ENCODE data around the gene NR6A1. TPM values are rescaled to one million over a fixed set of nuclear protein-coding genes. Genes with fewer than 3 reads are reported as not detected.
A peak's percentile ranks its signal among the peaks of the same experiment; 100 is the strongest.

The NR6A1 gene
- total and polyA plus RNA-seq, 2 of the 13 experiments (the other 11 are each of a cell fraction or from before 2014, with no cell fraction given): 28.1 to 31.5 TPM

DNA sequence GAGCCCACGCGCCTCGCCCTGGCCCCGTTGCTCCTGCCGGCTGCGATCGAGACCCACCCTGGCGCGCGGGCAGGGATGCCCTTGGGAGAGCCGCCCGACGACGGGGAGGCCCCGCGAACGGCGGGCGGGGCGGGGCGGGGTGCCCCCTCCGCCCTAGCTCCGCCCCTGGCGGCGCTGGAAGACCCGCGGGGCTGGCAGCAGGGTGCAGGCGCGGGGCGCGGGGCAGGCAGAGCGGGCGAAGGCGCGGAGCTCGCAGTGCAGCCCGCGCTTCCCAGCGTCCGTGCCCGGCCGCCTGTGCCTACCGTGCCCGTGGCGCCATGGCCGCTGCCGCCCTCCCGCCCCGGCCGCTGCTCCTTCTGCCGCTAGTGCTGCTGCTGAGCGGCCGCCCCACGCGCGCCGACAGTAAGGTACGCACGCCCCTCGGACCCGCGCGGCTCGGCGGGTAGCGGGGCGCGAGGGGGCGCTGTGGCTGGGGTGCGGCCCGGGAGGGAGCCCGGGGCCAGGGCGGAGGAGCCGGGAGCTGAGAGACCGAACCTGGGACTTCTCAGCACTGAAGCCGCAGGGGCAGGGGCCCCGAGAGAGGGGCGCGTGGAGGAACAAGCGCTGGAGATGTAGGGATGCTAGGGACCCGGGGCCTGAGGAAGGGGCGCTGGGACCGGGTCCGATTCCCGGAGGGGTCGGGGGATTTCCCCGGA lies 6.0 kb upstream of the NR6A1 start, which contains the start of gene OLFML2A (continued):
- no peak for TF ChIP-seq SMYD3 (CRISPR knock-in tag; IDR thresholded peaks at IDR 0.05)
- no peak for TF ChIP-seq FIP1L1 (IDR thresholded peaks at IDR 0.05; ENCODE audit: borderline replicate concordance, insufficient read depth, low read depth, low read length)
- TF ChIP-seq ZNF124 (CRISPR knock-in tag; IDR thresholded peaks at IDR 0.05): no peak
- TF ChIP-seq, protein P1, sequence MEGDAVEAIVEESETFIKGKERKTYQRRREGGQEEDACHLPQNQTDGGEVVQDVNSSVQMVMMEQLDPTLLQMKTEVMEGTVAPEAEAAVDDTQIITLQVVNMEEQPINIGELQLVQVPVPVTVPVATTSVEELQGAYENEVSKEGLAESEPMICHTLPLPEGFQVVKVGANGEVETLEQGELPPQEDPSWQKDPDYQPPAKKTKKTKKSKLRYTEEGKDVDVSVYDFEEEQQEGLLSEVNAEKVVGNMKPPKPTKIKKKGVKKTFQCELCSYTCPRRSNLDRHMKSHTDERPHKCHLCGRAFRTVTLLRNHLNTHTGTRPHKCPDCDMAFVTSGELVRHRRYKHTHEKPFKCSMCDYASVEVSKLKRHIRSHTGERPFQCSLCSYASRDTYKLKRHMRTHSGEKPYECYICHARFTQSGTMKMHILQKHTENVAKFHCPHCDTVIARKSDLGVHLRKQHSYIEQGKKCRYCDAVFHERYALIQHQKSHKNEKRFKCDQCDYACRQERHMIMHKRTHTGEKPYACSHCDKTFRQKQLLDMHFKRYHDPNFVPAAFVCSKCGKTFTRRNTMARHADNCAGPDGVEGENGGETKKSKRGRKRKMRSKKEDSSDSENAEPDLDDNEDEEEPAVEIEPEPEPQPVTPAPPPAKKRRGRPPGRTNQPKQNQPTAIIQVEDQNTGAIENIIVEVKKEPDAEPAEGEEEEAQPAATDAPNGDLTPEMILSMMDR (CRISPR knock-in tag; IDR thresholded peaks at IDR 0.05): peak; percentile 68; the same call in 1 of the 2 replicates
- no peak for TF ChIP-seq ATF1 (CRISPR knock-in tag; IDR thresholded peaks at IDR 0.05)
- TF ChIP-seq, protein P2, sequence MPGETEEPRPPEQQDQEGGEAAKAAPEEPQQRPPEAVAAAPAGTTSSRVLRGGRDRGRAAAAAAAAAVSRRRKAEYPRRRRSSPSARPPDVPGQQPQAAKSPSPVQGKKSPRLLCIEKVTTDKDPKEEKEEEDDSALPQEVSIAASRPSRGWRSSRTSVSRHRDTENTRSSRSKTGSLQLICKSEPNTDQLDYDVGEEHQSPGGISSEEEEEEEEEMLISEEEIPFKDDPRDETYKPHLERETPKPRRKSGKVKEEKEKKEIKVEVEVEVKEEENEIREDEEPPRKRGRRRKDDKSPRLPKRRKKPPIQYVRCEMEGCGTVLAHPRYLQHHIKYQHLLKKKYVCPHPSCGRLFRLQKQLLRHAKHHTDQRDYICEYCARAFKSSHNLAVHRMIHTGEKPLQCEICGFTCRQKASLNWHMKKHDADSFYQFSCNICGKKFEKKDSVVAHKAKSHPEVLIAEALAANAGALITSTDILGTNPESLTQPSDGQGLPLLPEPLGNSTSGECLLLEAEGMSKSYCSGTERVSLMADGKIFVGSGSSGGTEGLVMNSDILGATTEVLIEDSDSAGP (CRISPR knock-in tag; IDR thresholded peaks at IDR 0.05; ENCODE audit: borderline replicate concordance): no peak
- TF ChIP-seq THAP11 (CRISPR knock-in tag; IDR thresholded peaks at IDR 0.05): no peak
- no peak for TF ChIP-seq FOXK1 (CRISPR knock-in tag; IDR thresholded peaks at IDR 0.05; ENCODE audit: borderline replicate concordance, low read depth)
- no peak for TF ChIP-seq SNRNP70 (IDR thresholded peaks at IDR 0.05; ENCODE audit: low read depth, low read length)
- TF ChIP-seq, protein P3, sequence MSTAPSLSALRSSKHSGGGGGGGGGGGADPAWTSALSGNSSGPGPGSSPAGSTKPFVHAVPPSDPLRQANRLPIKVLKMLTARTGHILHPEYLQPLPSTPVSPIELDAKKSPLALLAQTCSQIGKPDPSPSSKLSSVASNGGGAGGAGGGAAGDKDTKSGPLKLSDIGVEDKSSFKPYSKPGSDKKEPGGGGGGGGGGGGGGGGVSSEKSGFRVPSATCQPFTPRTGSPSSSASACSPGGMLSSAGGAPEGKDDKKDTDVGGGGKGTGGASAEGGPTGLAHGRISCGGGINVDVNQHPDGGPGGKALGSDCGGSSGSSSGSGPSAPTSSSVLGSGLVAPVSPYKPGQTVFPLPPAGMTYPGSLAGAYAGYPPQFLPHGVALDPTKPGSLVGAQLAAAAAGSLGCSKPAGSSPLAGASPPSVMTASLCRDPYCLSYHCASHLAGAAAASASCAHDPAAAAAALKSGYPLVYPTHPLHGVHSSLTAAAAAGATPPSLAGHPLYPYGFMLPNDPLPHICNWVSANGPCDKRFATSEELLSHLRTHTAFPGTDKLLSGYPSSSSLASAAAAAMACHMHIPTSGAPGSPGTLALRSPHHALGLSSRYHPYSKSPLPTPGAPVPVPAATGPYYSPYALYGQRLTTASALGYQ (CRISPR knock-in tag; IDR thresholded peaks at IDR 0.05): no peak
- TF ChIP-seq, protein P4, sequence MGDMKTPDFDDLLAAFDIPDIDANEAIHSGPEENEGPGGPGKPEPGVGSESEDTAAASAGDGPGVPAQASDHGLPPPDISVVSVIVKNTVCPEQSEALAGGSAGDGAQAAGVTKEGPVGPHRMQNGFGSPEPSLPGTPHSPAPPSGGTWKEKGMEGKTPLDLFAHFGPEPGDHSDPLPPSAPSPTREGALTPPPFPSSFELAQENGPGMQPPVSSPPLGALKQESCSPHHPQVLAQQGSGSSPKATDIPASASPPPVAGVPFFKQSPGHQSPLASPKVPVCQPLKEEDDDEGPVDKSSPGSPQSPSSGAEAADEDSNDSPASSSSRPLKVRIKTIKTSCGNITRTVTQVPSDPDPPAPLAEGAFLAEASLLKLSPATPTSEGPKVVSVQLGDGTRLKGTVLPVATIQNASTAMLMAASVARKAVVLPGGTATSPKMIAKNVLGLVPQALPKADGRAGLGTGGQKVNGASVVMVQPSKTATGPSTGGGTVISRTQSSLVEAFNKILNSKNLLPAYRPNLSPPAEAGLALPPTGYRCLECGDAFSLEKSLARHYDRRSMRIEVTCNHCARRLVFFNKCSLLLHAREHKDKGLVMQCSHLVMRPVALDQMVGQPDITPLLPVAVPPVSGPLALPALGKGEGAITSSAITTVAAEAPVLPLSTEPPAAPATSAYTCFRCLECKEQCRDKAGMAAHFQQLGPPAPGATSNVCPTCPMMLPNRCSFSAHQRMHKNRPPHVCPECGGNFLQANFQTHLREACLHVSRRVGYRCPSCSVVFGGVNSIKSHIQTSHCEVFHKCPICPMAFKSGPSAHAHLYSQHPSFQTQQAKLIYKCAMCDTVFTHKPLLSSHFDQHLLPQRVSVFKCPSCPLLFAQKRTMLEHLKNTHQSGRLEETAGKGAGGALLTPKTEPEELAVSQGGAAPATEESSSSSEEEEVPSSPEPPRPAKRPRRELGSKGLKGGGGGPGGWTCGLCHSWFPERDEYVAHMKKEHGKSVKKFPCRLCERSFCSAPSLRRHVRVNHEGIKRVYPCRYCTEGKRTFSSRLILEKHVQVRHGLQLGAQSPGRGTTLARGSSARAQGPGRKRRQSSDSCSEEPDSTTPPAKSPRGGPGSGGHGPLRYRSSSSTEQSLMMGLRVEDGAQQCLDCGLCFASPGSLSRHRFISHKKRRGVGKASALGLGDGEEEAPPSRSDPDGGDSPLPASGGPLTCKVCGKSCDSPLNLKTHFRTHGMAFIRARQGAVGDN (CRISPR knock-in tag; IDR thresholded peaks at IDR 0.05): peak; percentile 54
- no peak for TF ChIP-seq ZNF292 (CRISPR knock-in tag; IDR thresholded peaks at IDR 0.05; ENCODE audit: borderline replicate concordance, low read depth)
- TF ChIP-seq ZNF605 (CRISPR knock-in tag; IDR thresholded peaks at IDR 0.05): no peak
- TF ChIP-seq, protein P5, sequence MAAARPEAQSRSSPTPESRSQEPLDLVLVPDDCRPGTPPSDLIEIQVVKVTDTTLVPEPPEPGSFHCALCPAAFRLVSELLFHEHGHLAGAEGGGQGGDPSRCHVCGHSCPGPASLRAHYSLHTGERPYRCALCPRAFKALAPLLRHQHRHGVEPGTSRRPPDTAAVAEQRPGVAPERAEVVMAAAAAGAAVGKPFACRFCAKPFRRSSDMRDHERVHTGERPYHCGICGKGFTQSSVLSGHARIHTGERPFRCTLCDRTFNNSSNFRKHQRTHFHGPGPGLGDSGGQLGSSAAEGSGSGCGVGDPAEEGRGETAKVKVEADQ (CRISPR knock-in tag; IDR thresholded peaks at IDR 0.05; ENCODE audit: borderline replicate concordance): no peak
- TF ChIP-seq NR2C2 (CRISPR knock-in tag; IDR thresholded peaks at IDR 0.05; ENCODE audit: borderline replicate concordance): no peak
- 0 out of 2 replicates have a peak, but pooled peaks have one; percentile 26 for TF ChIP-seq ZNF34 (CRISPR knock-in tag; IDR thresholded peaks at IDR 0.05; ENCODE audit: borderline replicate concordance)
